Sigmoid colon (tissue), 4 donors: ENCODE measurements around the gene TMED6.

Source experiments
- CTCF ChIP-seq, 4 experiments: fragments of 450-650 bp in 3 of 4; fragments of 200-600 bp in 1 of 4; IDR thresholded peaks; one replicate each; pipeline ENCODE4 v1.5.1; 2016 to 2019; ENCODE audit warnings: antibody characterized with exemption in 4 of 4, mild to moderate bottlenecking in 3 of 4, moderate library complexity in 2 of 4
- EP300 ChIP-seq, 4 donors: sonication (generic); formaldehyde crosslinking; IDR thresholded peaks; one replicate each; pipeline ENCODE4 v1.6.1; 2017; ENCODE audit warnings: antibody characterized with exemption in 4 of 4
- POLR2AphosphoS5 ChIP-seq, 4 donors: sonication (generic); formaldehyde crosslinking; IDR thresholded peaks; one replicate each; pipeline ENCODE4 v1.6.1; 2017; ENCODE audit warnings: antibody characterized with exemption in 4 of 4

GRCh38 chr16:69322343-69322742 is 29.2 kb downstream of the TMED6 start:
- TF ChIP-seq CTCF (IDR thresholded peaks at IDR 0.05) (no peak), POLR2AphosphoS5 (IDR thresholded peaks at IDR 0.05) (no peak), EP300 (IDR thresholded peaks at IDR 0.05) (no peak)
